HG02981 (cell line): Measurements from ENCODE around the gene SNHG17.
"Not testable (repeated sequence)": the region's sequence is repeated elsewhere in the genome, so short reads cannot be mapped to it uniquely, and the experiment has no call there.

Experiments
- ATAC-seq: cut with Tn5 transposase; IDR thresholded peaks from one replicate; pipeline ENCODE4 v1.9.1; 2021; ENCODE audit warnings: mild to moderate bottlenecking, moderate library complexity; ENCODE audit not compliant: unreplicated experiment

The SNHG17 gene

GRCh38 chr20:38421915-38422314 is 13.2 kb downstream of the SNHG17 start:
- ATAC-seq: no peak

- ATAC-seq: no peak
Observed at GRCh38 chr20:38420388-38421085, 14.6 kb downstream of the SNHG17 start.

GRCh38 chr20:38418509-38419204 is 16.5 kb downstream of the SNHG17 start:
- no peak for ATAC-seq

GRCh38 chr20:38414769-38415450 is 20.2 kb downstream of the SNHG17 start:
- ATAC-seq: no peak

- no peak for ATAC-seq
Observed at GRCh38 chr20:38412877-38413577, 22.1 kb downstream of the SNHG17 start.

GRCh38 chr20:38407822-38408221 is 27.3 kb downstream of the SNHG17 start:
- ATAC-seq: not testable (repeated sequence)

- no peak for ATAC-seq
Observed at GRCh38 chr20:38407321-38407720, 27.8 kb downstream of the SNHG17 start.

- ATAC-seq: no peak
Observed at GRCh38 chr20:38406476-38406875, 28.7 kb downstream of the SNHG17 start.

GRCh38 chr20:38405132-38405531 is 30.0 kb downstream of the SNHG17 start:
- no peak for ATAC-seq

- ATAC-seq: no peak
Observed at GRCh38 chr20:38404016-38404415, 31.1 kb downstream of the SNHG17 start.

GRCh38 chr20:38402816-38403215 is 32.3 kb downstream of the SNHG17 start:
- ATAC-seq: no peak

- ATAC-seq: no peak
Observed at GRCh38 chr20:38402089-38402488, 33.0 kb downstream of the SNHG17 start.

GRCh38 chr20:38395751-38396395 is 39.3 kb downstream of the SNHG17 start:
- ATAC-seq: not testable (repeated sequence)

- ATAC-seq: no peak
Observed at GRCh38 chr20:38395165-38395564, 40.0 kb downstream of the SNHG17 start.

- no peak for ATAC-seq
Observed at GRCh38 chr20:38393259-38393658, 41.9 kb downstream of the SNHG17 start.

- no peak for ATAC-seq
Observed at GRCh38 chr20:38392356-38392755, 42.8 kb downstream of the SNHG17 start.

- no peak for ATAC-seq
Observed at GRCh38 chr20:38387953-38388352, 47.2 kb downstream of the SNHG17 start.

- ATAC-seq: no peak
Observed at GRCh38 chr20:38386851-38387250, 48.3 kb downstream of the SNHG17 start.

- no peak for ATAC-seq
Observed at GRCh38 chr20:38386004-38386403, 49.1 kb downstream of the SNHG17 start.

GRCh38 chr20:38383147-38383546 is 52.0 kb downstream of the SNHG17 start:
- ATAC-seq: no peak

- ATAC-seq: not testable (repeated sequence)
Observed at GRCh38 chr20:38377838-38378237, 57.3 kb downstream of the SNHG17 start.
